Mononuclear cell (primary cell): Measurements from ENCODE around the gene CARMIL1. TPM values are rescaled to one million over a fixed set of nuclear protein-coding genes. Genes with fewer than 3 reads are reported as not detected.
"Not testable (repeated sequence)": the region's sequence is repeated elsewhere in the genome, so short reads cannot be mapped to it uniquely, and the experiment has no call there.

Experiments
- H3K27me3 ChIP-seq: 2 replicates; pipeline ENCODE4 v1.6.0; 2011; ENCODE audit warnings: low read length, control low read depth; ENCODE audit not compliant: insufficient read depth
- H3K4me1 ChIP-seq: 2 replicates; pipeline ENCODE4 v1.5.1; 2011; ENCODE audit warnings: mild to moderate bottlenecking, low read length, control low read depth; ENCODE audit not compliant: insufficient read depth
- H3K4me3 ChIP-seq: 2 replicates; pipeline ENCODE4 v1.5.1; 2011; ENCODE audit warnings: mild to moderate bottlenecking, low read length, moderate library complexity
- H3K9me3 ChIP-seq: 2 replicates; pipeline ENCODE4 v1.5.1; 2011; ENCODE audit warnings: low read depth, mild to moderate bottlenecking, control low read depth, low read length
- total RNA-seq: library from RNA; depleted of rRNA; stranded (reverse); fragments of >200 nt; gene quantifications from one replicate; pipeline ENCODE4 v1.2.3, GENCODE V29; 2012

Gene CARMIL1
- total RNA-seq, 1 donor = 3.1 TPM

DNA sequence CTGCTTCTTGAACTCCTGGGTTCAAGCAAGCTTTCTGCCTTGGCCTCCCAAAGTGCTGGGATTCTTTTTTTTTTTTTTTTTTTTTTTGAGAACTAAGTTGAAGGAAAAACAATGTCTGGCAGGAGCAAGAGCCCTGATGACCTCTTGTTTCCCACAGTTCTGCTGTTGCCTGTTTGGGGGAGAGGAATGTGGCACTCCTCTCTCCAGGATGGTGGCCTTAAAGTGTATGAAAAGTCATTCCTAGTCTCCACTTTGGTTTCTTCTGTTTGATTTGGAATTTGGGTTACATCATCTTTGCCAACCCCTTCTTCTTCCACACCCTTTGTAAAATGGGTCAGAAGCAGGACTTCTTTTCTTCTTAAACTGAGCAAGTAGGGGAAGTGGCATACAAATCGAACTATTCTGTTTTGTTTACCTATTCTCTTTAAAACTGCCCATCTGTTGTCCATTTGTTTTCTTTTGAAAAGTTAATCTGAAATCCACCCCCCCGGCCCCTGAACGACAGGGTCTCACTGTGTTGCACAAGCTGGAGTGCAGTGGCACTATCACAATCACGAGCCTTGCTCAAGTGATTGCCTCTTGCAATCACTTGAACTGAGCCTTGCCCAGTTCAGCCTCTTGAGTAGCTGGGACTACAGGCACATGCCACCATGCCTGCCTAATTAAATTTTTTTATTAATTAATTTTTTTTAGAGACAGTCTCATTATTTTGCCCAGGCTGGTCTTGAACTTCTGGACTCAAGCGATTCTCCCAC, 11.3 kb downstream of the CARMIL1 start:
- H3K9me3 ChIP-seq = no peaks in the 10 kb centered on the region
- H3K4me3 ChIP-seq = no peak overlapping the region
- no peaks in the 10 kb centered on the region for H3K4me1 ChIP-seq
- no peaks in the 10 kb centered on the region for H3K27me3 ChIP-seq

DNA sequence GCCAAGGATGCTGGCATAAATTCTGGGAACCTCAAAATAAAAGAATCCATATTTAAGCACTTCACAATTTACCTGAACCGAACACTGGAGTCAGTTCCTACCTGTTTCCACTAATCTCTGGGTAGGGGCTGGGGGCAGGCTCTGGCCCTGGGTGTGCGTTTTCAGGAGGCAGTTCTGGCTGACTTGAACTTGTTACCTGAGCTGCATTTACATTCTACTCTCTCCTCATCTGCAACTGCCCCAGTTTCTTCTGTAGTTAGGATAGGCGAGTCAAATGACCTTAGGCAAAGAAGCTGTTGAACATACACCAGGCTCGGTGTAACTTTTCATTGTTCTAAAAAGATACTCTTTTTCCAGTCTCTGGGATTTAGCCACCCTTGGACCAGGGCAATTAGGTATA, 13.2 kb downstream of the CARMIL1 start:
- Histone ChIP-seq H3K9me3 (no peaks in the 10 kb centered on the region), H3K27me3 (no peaks in the 10 kb centered on the region), H3K4me1 (peaks cover 5% of the 10 kb centered on the region), H3K4me3 (no peak overlapping the region)

DNA sequence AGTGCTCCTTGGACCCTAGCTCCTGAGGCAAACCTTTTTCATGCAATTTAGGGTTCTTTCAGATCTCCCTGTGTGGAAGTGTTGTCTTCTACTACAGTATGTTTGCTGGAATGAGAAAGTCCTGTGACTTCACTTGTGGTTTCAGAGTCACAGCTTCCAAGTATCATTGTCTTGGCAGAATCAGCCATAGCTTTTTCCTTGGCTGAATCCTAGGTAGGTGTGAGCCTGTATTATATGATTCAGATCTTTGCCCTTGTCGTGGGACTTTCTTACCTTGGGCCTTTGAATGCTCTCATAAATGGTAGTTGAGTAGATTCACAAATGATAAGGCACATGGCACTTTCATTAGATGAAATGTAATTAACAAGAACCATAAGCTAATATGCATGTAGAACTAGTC, 16.5 kb downstream of the CARMIL1 start:
- peaks cover 18% of the 10 kb centered on the region for H3K4me1 ChIP-seq
- H3K27me3 ChIP-seq = no peaks in the 10 kb centered on the region
- no peak overlapping the region for H3K4me3 ChIP-seq
- no peaks in the 10 kb centered on the region for H3K9me3 ChIP-seq

DNA sequence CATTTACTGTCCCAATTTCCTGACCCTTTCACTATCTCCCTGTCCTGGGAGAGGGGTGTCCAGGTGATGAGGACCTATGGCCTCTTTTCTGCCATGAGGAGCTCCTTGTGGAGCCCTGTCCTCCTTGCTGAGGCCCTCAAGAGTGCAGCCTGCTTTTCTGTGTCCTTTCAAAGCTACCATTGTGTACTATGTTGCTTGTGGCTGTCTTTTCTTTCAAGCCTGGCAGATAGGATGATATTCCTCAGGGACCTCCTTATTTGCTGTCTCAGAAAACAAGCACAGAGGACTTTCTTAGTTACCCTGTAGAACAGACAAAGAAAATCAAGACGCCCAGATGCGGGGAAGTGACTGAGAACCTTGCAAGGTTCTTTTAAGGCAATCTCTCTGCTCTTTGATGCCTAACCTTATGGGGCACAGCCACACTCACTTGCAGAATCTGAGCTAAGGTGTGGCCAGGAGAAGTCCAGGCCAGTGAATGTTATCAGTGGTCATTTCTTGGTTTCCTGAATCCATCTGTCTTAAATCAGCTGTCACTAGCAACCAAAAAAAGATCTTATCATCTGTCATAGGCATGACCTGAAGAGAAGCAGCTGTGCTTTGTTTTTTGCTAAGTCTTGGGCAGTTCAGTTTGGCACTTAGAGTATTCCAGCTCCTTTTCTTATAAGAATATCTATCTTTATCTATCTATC, 17.2 kb downstream of the CARMIL1 start:
- Histone ChIP-seq H3K27me3 (no peaks in the 10 kb centered on the region), H3K4me1 (peaks cover 25% of the 10 kb centered on the region), H3K4me3 (no peak overlapping the region), H3K9me3 (no peaks in the 10 kb centered on the region)

DNA sequence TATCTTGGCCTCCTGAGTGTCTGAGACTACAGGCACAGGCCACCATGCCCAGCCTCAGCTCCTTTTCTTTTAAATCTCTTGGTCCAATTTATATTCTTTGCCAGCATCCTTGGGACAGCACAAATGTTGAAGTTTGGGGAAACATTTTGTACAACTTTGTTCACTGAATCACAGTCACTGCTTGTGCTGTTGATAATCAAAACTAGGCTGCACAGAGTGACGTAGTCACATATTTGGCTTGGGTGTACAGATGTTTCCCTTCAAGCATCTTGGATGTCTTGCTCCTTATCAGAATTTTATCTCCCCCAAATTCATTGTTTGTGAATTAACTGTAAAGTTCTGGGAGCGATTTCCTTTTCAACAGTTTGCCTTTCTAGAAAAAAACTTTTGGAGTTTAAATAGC, 17.9 kb downstream of the CARMIL1 start:
- peaks cover 30% of the 10 kb centered on the region for H3K4me1 ChIP-seq
- H3K9me3 ChIP-seq = no peaks in the 10 kb centered on the region
- no peak overlapping the region for H3K4me3 ChIP-seq
- no peaks in the 10 kb centered on the region for H3K27me3 ChIP-seq

DNA sequence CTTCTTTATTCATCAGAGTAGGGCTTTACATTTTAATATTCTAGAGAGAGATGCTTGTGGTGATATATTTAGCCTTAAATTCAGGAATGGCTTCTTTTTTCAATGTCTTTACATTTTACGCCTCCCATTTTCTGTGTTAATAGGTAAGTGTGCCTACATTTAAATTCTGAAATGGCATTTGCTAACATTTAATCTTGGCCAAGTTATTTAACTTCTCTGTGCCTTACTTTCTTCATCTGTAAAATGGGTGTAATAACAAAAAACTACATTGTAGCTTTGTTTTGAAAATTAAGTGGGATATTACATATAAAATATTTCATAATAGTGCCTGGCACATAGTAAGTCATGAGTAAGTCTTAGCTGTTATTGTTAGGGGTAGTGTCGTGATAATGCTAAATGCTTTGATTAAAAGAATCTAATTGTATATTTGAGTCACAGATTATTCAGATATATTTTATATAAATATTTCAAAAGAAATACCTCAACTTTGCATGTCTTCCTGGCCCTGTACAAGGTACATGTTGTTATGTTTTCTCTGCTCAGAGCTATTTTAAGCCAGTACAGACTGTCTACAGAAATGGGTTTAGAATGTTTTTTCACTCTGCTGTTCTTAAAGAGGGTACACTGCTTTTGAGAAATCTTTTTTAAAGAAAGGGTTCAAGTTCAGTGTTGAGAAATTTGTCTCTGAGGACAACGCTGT, 18.8 kb downstream of the CARMIL1 start:
- H3K27me3 ChIP-seq = no peaks in the 10 kb centered on the region
- no peaks in the 10 kb centered on the region for H3K9me3 ChIP-seq
- no peak overlapping the region for H3K4me3 ChIP-seq
- H3K4me1 ChIP-seq = peaks cover 33% of the 10 kb centered on the region

DNA sequence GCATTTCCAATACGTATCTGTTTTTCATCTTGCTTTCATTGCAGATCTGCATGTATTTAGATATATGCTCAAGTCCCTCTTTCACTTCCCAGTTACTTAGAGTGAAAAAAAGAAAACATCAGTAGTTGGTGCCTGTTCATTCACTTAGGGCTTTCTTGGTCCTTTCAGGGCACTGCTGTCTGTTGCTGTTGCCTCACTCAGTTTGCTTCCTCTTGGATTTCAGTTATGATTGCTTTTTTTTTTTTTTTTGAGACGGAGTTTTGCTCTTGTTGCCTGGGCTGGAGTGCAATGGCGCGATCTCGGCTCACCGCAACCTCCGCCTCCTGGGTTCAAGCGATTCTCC, 19.3 kb downstream of the CARMIL1 start:
- H3K27me3 ChIP-seq, H3K4me3 ChIP-seq, H3K9me3 ChIP-seq: not testable (repeated sequence)
- H3K4me1 ChIP-seq = peaks cover 36% of the 10 kb centered on the region

DNA sequence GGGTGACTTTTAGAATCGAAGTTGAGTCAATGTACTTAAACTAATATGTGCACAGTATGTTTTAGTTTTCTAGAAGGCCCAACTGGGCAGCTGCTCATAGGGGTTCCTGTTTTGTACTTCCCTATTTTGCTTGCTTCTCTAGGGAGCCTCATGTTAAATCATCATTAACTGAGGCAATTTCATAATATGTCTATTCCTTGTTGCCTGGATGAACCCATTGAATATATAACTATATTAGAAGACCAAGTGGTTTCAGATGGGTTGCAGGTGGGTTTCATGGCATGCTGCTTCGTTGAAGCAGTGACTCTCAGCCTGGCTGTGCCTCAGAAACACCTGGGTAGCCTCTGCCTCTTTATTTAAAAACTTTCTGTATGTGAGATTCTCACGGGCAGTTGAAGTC, 22.2 kb downstream of the CARMIL1 start:
- no peaks in the 10 kb centered on the region for H3K27me3 ChIP-seq
- no peak overlapping the region for H3K4me3 ChIP-seq
- peaks cover 32% of the 10 kb centered on the region for H3K4me1 ChIP-seq
- no peaks in the 10 kb centered on the region for H3K9me3 ChIP-seq

DNA sequence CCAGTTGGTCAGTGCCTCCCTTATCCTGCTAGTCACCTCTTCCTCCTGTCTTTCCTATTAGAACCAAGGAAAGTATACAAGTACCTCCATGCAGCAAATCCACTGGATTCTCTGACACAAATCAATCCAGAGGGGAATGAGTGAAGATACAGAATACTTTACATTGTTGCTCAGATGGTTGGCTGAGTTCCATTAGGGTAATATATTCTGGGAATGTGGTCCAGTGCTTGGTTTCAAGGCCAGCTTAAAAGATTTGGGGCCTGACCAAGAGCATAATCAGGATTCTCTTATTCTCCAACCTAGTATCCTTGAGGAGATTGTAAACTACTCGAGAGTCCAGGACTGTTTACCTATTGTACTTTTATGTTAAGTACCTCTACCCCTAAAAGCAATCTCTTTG, 23.0 kb downstream of the CARMIL1 start:
- Histone ChIP-seq H3K4me3 (no peak overlapping the region), H3K9me3 (no peaks in the 10 kb centered on the region), H3K27me3 (no peaks in the 10 kb centered on the region), H3K4me1 (peaks cover 31% of the 10 kb centered on the region)

DNA sequence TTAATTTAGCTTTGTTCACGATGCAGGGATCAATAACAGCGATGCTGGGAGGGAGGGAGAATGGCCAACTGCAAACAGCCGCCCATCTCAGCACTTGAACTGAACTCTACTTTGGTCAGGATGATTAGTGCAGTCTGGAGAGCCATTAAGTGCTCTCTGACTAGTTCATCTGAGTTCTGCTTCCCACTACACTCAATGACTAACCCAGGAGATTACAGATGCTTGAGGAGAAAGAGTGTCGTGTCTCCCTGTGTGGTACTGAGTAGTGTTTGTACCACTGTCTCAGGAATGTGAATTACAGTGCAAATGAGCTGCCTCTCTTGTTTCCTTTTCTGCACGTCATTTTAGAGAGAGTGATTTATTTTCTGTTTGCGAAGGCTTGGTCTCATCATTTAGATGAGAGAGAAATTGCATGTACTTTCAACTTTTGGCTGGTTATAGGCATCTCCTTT, 23.5 kb downstream of the CARMIL1 start:
- Histone ChIP-seq H3K4me1 (peaks cover 31% of the 10 kb centered on the region), H3K27me3 (no peaks in the 10 kb centered on the region), H3K9me3 (no peaks in the 10 kb centered on the region), H3K4me3 (no peak overlapping the region)

DNA sequence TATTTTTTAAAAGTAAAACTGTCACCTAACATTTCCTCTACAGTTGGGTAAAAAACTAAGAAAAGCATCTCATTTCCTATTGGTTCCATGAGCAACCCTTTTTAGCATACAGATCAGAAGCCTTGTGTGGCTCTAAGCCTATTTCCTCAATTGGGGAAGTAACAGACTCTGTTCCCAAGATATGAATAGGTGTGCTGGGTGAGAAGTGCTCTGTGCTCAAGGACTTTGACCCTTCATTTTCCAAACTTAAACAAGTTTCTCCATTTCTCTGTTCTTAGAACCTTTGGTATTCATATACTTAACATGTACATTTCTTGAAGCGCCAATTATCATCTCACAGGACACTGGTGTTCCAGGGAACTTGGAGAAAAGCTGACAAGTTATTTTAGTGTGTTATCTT, 24.1 kb downstream of the CARMIL1 start:
- H3K27me3 ChIP-seq = no peaks in the 10 kb centered on the region
- no peaks in the 10 kb centered on the region for H3K9me3 ChIP-seq
- H3K4me3 ChIP-seq = no peak overlapping the region
- peaks cover 30% of the 10 kb centered on the region for H3K4me1 ChIP-seq

DNA sequence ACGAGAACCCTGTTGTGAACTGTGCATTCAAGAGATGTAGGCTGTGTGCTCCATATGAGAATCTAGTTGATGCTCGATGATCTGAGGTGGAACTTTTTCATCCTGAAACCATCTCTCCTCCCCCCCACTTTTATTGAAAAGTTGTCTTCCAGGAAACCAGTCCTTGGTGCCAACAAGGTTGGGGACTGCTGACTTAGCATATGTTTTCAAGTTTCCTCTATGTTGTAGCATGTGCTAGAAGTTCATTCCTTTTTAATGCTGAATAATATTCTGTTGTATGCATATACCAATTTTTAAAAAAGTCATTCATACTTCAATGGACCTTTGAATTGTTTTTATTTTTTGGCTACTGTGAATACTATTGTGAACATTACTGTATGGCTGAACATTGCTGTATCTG, 27.2 kb downstream of the CARMIL1 start:
- Histone ChIP-seq H3K9me3 (no peaks in the 10 kb centered on the region), H3K4me3 (no peak overlapping the region), H3K27me3 (no peaks in the 10 kb centered on the region), H3K4me1 (peaks cover 11% of the 10 kb centered on the region)

DNA sequence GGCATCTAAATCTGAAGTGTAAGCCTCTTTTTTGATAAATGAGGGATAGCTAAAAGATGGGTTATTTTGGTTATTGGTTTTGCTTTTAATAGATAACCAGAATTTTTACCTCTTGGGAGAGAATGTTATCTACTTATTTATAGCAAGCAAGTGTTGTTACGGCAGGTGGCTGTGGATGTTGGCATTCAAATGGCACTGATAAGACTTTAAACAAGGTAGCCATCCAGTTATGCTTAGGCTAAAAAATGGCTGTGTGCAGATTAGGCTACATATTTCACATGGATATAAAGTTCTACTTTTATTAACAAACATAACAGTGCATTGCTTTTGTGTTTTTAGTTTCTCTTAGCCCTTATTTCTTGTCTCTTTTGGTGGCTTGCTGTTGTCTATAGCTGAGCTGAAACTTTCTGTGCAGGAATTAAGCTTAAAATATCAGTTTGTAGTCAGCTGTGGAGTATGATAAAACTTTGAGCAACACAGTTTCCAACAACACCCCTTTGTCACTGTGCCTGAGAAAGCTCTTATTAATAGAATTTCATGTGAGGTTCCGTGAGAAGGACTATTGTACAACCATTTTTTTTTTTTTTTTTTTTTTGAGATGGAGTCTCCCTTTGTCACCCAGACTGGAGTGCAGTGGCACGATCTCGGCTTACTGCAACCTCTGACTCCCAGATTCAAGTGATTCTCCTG, 28.8 kb downstream of the CARMIL1 start:
- H3K4me3 ChIP-seq = no peak overlapping the region
- H3K27me3 ChIP-seq = no peaks in the 10 kb centered on the region

DNA sequence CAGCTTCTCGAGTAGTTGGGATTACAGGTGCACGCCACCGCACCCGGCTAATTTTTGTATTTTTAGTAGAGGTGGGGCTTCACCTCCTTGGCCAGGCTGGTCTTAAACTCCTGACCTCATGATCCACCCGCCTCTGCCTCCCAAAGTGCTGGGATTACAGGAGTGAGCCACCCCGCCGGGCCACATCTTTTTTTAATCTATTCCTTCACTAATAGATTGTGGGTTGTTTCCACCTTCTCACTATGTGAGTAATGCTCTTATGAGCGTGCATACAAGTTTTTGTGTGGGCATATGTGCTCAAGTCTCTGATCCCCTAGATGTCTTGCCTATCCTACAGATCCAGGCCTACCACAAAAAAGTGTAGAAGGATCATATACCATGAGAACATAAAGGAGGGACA, 30.7 kb downstream of the CARMIL1 start:
- peaks cover 12% of the 10 kb centered on the region for H3K4me1 ChIP-seq
- no peaks in the 10 kb centered on the region for H3K27me3 ChIP-seq
- no peaks in the 10 kb centered on the region for H3K9me3 ChIP-seq
- H3K4me3 ChIP-seq = no peak overlapping the region

More for the DNA sequence above, 28.8 kb downstream of the CARMIL1 start:
- H3K9me3 ChIP-seq = no peaks in the 10 kb centered on the region
- peaks cover 10% of the 10 kb centered on the region for H3K4me1 ChIP-seq

DNA sequence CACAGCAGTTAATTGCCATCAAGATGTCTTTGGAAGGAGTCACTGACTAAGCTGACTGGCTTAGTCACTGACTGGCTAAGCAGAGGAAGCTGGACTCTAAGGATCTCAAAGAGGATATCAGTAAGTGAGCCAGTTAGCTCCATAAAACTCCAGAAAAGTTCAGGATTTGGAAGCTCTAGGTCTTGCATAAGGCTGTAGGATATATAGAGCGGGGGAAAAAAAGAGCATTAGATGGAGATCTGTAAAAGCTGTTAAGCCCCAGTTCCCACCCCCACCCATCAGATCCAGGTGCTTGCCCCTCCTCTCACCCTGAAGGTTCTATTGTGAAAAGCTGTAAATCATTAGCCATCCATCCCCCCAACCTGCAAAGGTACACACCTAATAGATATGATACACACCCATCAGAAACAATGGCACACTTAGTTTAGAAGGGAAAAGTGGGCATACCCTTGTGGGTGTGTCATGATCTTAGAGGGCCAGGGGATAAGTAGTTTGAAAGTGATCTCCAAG, 32.2 kb downstream of the CARMIL1 start:
- no peaks in the 10 kb centered on the region for H3K9me3 ChIP-seq
- H3K27me3 ChIP-seq = no peaks in the 10 kb centered on the region
- H3K4me1 ChIP-seq = peaks cover 12% of the 10 kb centered on the region
- no peak overlapping the region for H3K4me3 ChIP-seq
